LNCAP (cell line): ENCODE results near the gene CACNB3.

ENCODE experiments used
- CTCF ChIP-seq: fragments of 450-650 bp; IDR thresholded peaks from 2 replicates; pipeline ENCODE4 v1.5.1; 2017; ENCODE audit warnings: mild to moderate bottlenecking

CACNB3 gene

GRCh38 chr12:48865281-48866051 lies 47.2 kb downstream of the CACNB3 start, which contains the start of gene RND1:
Gene RND1, minus strand, starts transcription at chr12:48865870. Its CDS starts 103 bp downstream, at chr12:48865767.
- TF ChIP-seq CTCF, result no peak

GRCh38 chr12:48866052-48866711 lies 47.9 kb downstream of the CACNB3 start:
- no peak for TF ChIP-seq CTCF

GRCh38 chr12:48868451-48868850 lies 50.2 kb downstream of the CACNB3 start:
- no peak for TF ChIP-seq CTCF

DNA sequence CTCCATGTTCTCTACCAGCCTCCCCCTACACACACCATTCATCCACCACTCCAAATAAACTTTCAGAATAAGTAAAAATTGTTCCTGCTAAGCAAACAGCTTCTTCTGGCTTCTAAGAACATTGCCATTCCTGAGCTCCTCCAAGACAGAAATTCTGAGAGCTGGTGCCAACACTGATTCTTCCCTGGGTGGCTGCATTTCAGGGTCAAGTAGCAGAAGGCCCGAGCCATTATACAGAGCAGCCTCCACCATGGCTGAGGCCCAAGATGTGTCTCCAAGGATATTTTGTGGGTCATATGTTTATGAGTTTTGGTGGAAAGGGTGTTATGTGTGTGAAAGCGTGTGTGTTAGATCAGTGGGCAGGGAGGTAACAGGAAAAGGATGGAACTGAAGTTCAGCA lies 50.9 kb downstream of the CACNB3 start:
- TF ChIP-seq CTCF, result no peak

DNA sequence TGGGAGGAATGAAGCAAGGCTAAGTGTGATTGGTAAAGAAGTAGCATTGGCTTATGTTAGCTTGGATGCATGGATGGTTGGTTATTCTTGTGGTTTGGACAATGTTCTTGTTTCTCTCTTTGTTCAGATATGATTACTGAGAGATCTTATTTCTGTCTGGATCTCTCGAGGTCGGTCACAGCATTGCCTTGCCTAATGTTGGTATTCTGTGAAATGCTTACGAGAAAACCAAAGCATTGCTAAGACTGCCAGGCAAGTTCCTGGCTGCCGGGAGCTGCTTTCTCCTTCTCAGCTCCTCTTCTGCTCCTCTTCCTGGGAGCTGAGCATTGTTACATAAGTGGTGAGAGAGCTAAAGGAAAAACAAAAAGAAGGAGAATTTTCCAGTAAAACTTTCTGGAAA lies 54.8 kb downstream of the CACNB3 start:
- no peak for TF ChIP-seq CTCF

- no peak for TF ChIP-seq CTCF
These were observed 57.7 kb downstream of the CACNB3 start for GRCh38 chr12:48875944-48876515.
